ENCODE measurements around the gene UBR2. TPM values are rescaled to one million over a fixed set of nuclear protein-coding genes. Genes with fewer than 3 reads are reported as not detected.
"Not testable (repeated sequence)": the region's sequence is repeated elsewhere in the genome, so short reads cannot be mapped to it uniquely, and the experiment has no call there.

Gene UBR2
- total RNA-seq, 2 donors from 2014 or later = 18.6 to 27.8 TPM

- Histone ChIP-seq H3K4me3 (no peak overlapping the region), H3K9me3 (no peaks in the 10 kb centered on the region), H3K27me3 (no peaks in the 10 kb centered on the region), H3K27ac (no peak overlapping the region), H3K36me3 (peaks cover 28% of the 10 kb centered on the region), H3K4me1 (no peaks in the 10 kb centered on the region)
- no peak for TF ChIP-seq CTCF (IDR thresholded peaks at IDR 0.05)
- no peak for DNase-seq (ENCODE audit: low spot score)
Measured at GRCh38 chr6:42598300-42598699, 34.5 kb downstream of the UBR2 start.

- Histone ChIP-seq H3K9me3 (no peaks in the 10 kb centered on the region), H3K27ac (no peak overlapping the region), H3K36me3 (peaks cover 22% of the 10 kb centered on the region), H3K4me1 (no peaks in the 10 kb centered on the region), H3K4me3 (no peak overlapping the region), H3K27me3 (no peaks in the 10 kb centered on the region)
- no peak for DNase-seq (ENCODE audit: low spot score)
- TF ChIP-seq CTCF (IDR thresholded peaks at IDR 0.05) = no peak
Measured at GRCh38 chr6:42599558-42599957, 35.7 kb downstream of the UBR2 start.

- H3K4me3 ChIP-seq = no peak overlapping the region
- TF ChIP-seq CTCF (IDR thresholded peaks at IDR 0.05) = no peak
- DNase-seq (ENCODE audit: low spot score) = no peak
- no peaks in the 10 kb centered on the region for H3K27me3 ChIP-seq
- H3K36me3 ChIP-seq = peaks cover 34% of the 10 kb centered on the region
- no peaks in the 10 kb centered on the region for H3K9me3 ChIP-seq
- H3K4me1 ChIP-seq = no peaks in the 10 kb centered on the region
- no peak overlapping the region for H3K27ac ChIP-seq
Measured at GRCh38 chr6:42604150-42604549, 40.3 kb downstream of the UBR2 start.

GRCh38 chr6:42604699-42605098 lies 40.9 kb downstream of the UBR2 start:
- peaks cover 36% of the 10 kb centered on the region for H3K36me3 ChIP-seq
- not testable (repeated sequence) for H3K9me3 ChIP-seq

GRCh38 chr6:42610416-42610815 lies 46.6 kb downstream of the UBR2 start:
- Histone ChIP-seq H3K4me3 (no peak overlapping the region), H3K27ac (no peak overlapping the region), H3K4me1 (no peaks in the 10 kb centered on the region), H3K27me3 (no peaks in the 10 kb centered on the region), H3K36me3 (peaks cover 44% of the 10 kb centered on the region), H3K9me3 (no peaks in the 10 kb centered on the region)
- no peak for TF ChIP-seq CTCF (IDR thresholded peaks at IDR 0.05)
- DNase-seq (ENCODE audit: low spot score) = no peak

More at GRCh38 chr6:42604699-42605098, 40.9 kb downstream of the UBR2 start:
- H3K27ac ChIP-seq; H3K4me3 ChIP-seq; DNase-seq (ENCODE audit: low spot score); H3K4me1 ChIP-seq; H3K27me3 ChIP-seq: not testable (repeated sequence)

GRCh38 chr6:42615518-42615917 lies 51.7 kb downstream of the UBR2 start:
- no peak for TF ChIP-seq CTCF (IDR thresholded peaks at IDR 0.05)
- H3K27me3 ChIP-seq = no peaks in the 10 kb centered on the region
- peaks cover 37% of the 10 kb centered on the region for H3K36me3 ChIP-seq
- no peaks in the 10 kb centered on the region for H3K9me3 ChIP-seq
- no peaks in the 10 kb centered on the region for H3K4me1 ChIP-seq
- DNase-seq (ENCODE audit: low spot score) = no peak
- no peak overlapping the region for H3K27ac ChIP-seq
- H3K4me3 ChIP-seq = no peak overlapping the region

Measured in right atrium auricular region (tissue), 2 donors.